ENCODE results near the gene DPF3.

Gene DPF3

DNA sequence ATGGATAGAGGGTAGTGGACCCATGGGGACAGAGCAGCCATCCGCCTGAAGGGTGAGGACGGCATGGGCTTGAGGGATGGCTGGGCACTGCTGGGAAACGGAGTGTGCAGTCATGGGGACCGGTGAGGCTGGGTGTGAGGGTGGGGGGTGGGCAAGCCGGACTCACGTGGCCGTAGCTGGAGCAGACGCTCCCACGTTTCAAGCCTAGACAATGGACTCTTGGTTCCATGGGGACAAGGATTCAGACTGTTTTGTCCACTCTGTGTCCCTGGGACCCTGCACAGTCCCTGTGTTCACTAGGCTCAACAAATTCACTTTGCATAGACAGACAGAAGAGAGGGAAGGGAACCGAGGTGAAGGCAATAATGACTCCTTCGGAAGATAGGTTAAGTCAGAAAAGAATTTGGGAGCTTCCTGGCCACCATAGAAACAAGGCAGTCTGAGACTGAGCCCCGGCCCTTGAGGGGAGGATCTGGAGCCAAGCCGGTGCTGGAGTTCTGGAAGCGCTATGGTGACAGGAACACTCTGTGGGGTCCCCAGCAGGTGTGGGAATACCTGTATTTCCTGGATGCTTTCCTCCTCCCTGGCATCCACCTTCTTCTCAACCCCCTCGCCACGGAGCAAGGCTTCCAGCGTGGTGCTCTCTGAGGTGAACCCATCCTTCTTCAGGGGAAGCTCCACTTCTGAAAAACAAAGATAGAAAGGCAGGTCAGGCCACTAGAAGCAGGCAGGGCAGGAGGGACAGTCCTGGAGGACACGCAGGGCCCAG, 162.5 kb downstream of the DPF3 start:
- H3K27ac ChIP-seq (ENCODE audit: low read depth, low read length) = no peak overlapping the region
- peaks cover 0 to 6% (median 3%) of the 10 kb centered on the region in 5 donors for H3K36me3 ChIP-seq (ENCODE audit: control insufficient read depth in 5 of 5, insufficient read depth in 5 of 5, low read length in 5 of 5)
- peaks cover 0 to 4% (median 0%) of the 10 kb centered on the region in 5 donors for H3K27me3 ChIP-seq (ENCODE audit: control insufficient read depth in 5 of 5, insufficient read depth in 4 of 5, low read length in 5 of 5)
- H3K9me3 ChIP-seq (ENCODE audit: control insufficient read depth in 5 of 5, low read length in 5 of 5) = no peaks in the 10 kb centered on the region
- no peak overlapping the region for H3K4me3 ChIP-seq (ENCODE audit: low read depth in 1 of 5, low read length in 5 of 5)
- no peak overlapping the region for H3K9ac ChIP-seq (ENCODE audit: low read length in 5 of 5)
- H3K4me1 ChIP-seq (ENCODE audit: control insufficient read depth in 5 of 5, insufficient read depth in 5 of 5, low read length in 5 of 5) = peaks cover 0 to 2% (median 0%) of the 10 kb centered on the region in 5 donors

- Histone ChIP-seq H3K27ac (ENCODE audit: low read depth, low read length) (no peak overlapping the region), H3K4me3 (ENCODE audit: low read depth in 1 of 5, low read length in 5 of 5) (no peak overlapping the region)
These were observed 163.4 kb downstream of the DPF3 start for GRCh38 chr14:72730468-72730867.

GRCh38 chr14:72726444-72726843, 167.5 kb downstream of the DPF3 start:
- H3K36me3 ChIP-seq (ENCODE audit: control insufficient read depth in 5 of 5, insufficient read depth in 5 of 5, low read length in 5 of 5) = peaks cover 0 to 4% (median 3%) of the 10 kb centered on the region in 5 donors
- no peaks in the 10 kb centered on the region for H3K9me3 ChIP-seq (ENCODE audit: control insufficient read depth in 5 of 5, low read length in 5 of 5)
- H3K4me3 ChIP-seq (ENCODE audit: low read depth in 1 of 5, low read length in 5 of 5) = no peak overlapping the region
- no peak overlapping the region for H3K27ac ChIP-seq (ENCODE audit: low read depth, low read length)
- peaks cover 3 to 10% (median 9%) of the 10 kb centered on the region in 5 donors for H3K4me1 ChIP-seq (ENCODE audit: control insufficient read depth in 5 of 5, insufficient read depth in 5 of 5, low read length in 5 of 5)
- H3K9ac ChIP-seq (ENCODE audit: low read length in 5 of 5) = no peak overlapping the region
- no peaks in the 10 kb centered on the region for H3K27me3 ChIP-seq (ENCODE audit: control insufficient read depth in 5 of 5, insufficient read depth in 4 of 5, low read length in 5 of 5)

More at GRCh38 chr14:72730468-72730867, 163.4 kb downstream of the DPF3 start:
- Histone ChIP-seq H3K27me3 (ENCODE audit: control insufficient read depth in 5 of 5, insufficient read depth in 4 of 5, low read length in 5 of 5) (peaks cover 0 to 4% (median 0%) of the 10 kb centered on the region in 5 donors), H3K36me3 (ENCODE audit: control insufficient read depth in 5 of 5, insufficient read depth in 5 of 5, low read length in 5 of 5) (peaks cover 0 to 6% (median 3%) of the 10 kb centered on the region in 5 donors), H3K4me1 (ENCODE audit: control insufficient read depth in 5 of 5, insufficient read depth in 5 of 5, low read length in 5 of 5) (no peaks in the 10 kb centered on the region), H3K9ac (ENCODE audit: low read length in 5 of 5) (no peak overlapping the region), H3K9me3 (ENCODE audit: control insufficient read depth in 5 of 5, low read length in 5 of 5) (no peaks in the 10 kb centered on the region)

- Histone ChIP-seq H3K36me3 (ENCODE audit: control insufficient read depth in 5 of 5, insufficient read depth in 5 of 5, low read length in 5 of 5) (no peaks in the 10 kb centered on the region), H3K27me3 (ENCODE audit: control insufficient read depth in 5 of 5, insufficient read depth in 4 of 5, low read length in 5 of 5) (no peaks in the 10 kb centered on the region), H3K27ac (ENCODE audit: low read depth, low read length) (no peak overlapping the region), H3K4me1 (ENCODE audit: control insufficient read depth in 5 of 5, insufficient read depth in 5 of 5, low read length in 5 of 5) (peaks cover 3 to 10% (median 9%) of the 10 kb centered on the region in 5 donors), H3K9ac (ENCODE audit: low read length in 5 of 5) (no peak overlapping the region), H3K4me3 (ENCODE audit: low read depth in 1 of 5, low read length in 5 of 5) (no peak overlapping the region), H3K9me3 (ENCODE audit: control insufficient read depth in 5 of 5, low read length in 5 of 5) (no peaks in the 10 kb centered on the region)
These were observed 169.9 kb downstream of the DPF3 start for GRCh38 chr14:72723858-72724530.

GRCh38 chr14:72722201-72722785, 171.6 kb downstream of the DPF3 start:
- H3K9ac ChIP-seq (ENCODE audit: low read length in 5 of 5) = no peak overlapping the region
- H3K27ac ChIP-seq (ENCODE audit: low read depth, low read length) = no peak overlapping the region
- no peaks in the 10 kb centered on the region for H3K9me3 ChIP-seq (ENCODE audit: control insufficient read depth in 5 of 5, low read length in 5 of 5)
- peaks cover 3 to 10% (median 9%) of the 10 kb centered on the region in 5 donors for H3K4me1 ChIP-seq (ENCODE audit: control insufficient read depth in 5 of 5, insufficient read depth in 5 of 5, low read length in 5 of 5)
- H3K4me3 ChIP-seq (ENCODE audit: low read depth in 1 of 5, low read length in 5 of 5) = no peak overlapping the region
- no peaks in the 10 kb centered on the region for H3K36me3 ChIP-seq (ENCODE audit: control insufficient read depth in 5 of 5, insufficient read depth in 5 of 5, low read length in 5 of 5)
- no peaks in the 10 kb centered on the region for H3K27me3 ChIP-seq (ENCODE audit: control insufficient read depth in 5 of 5, insufficient read depth in 4 of 5, low read length in 5 of 5)

DNA sequence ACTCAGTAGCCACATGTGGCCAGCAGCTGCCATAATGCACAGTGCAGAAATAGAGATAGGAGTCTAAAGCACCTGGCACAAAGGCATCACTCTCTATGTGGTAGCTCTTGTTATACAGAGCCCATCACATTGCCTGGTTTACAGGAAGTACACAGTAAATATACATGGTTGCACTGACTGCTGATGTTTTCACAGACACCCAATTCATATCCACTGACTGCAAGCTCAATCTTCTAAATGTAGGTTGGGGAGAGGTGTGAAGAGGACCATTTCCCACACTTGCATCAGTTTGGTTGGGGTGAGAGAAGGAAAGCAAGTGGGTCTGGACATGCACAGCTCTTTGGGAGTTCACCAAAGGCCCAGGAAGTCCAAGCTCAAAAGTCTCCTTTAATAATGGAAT, 172.8 kb downstream of the DPF3 start:
- no peaks in the 10 kb centered on the region for H3K9me3 ChIP-seq (ENCODE audit: control insufficient read depth in 5 of 5, low read length in 5 of 5)
- no peak overlapping the region for H3K4me3 ChIP-seq (ENCODE audit: low read depth in 1 of 5, low read length in 5 of 5)
- no peaks in the 10 kb centered on the region for H3K36me3 ChIP-seq (ENCODE audit: control insufficient read depth in 5 of 5, insufficient read depth in 5 of 5, low read length in 5 of 5)
- H3K9ac ChIP-seq (ENCODE audit: low read length in 5 of 5) = no peak overlapping the region
- H3K27ac ChIP-seq (ENCODE audit: low read depth, low read length) = no peak overlapping the region
- no peaks in the 10 kb centered on the region for H3K27me3 ChIP-seq (ENCODE audit: control insufficient read depth in 5 of 5, insufficient read depth in 4 of 5, low read length in 5 of 5)
- H3K4me1 ChIP-seq (ENCODE audit: control insufficient read depth in 5 of 5, insufficient read depth in 5 of 5, low read length in 5 of 5) = peaks cover 3 to 10% (median 10%) of the 10 kb centered on the region in 5 donors

- H3K4me3 ChIP-seq (ENCODE audit: low read depth in 1 of 5, low read length in 5 of 5) = no peak overlapping the region
- no peaks in the 10 kb centered on the region for H3K36me3 ChIP-seq (ENCODE audit: control insufficient read depth in 5 of 5, insufficient read depth in 5 of 5, low read length in 5 of 5)
- H3K4me1 ChIP-seq (ENCODE audit: control insufficient read depth in 5 of 5, insufficient read depth in 5 of 5, low read length in 5 of 5) = peaks cover 0 to 3% (median 0%) of the 10 kb centered on the region in 5 donors
- no peaks in the 10 kb centered on the region for H3K9me3 ChIP-seq (ENCODE audit: control insufficient read depth in 5 of 5, low read length in 5 of 5)
- H3K27me3 ChIP-seq (ENCODE audit: control insufficient read depth in 5 of 5, insufficient read depth in 4 of 5, low read length in 5 of 5) = no peaks in the 10 kb centered on the region
- H3K9ac ChIP-seq (ENCODE audit: low read length in 5 of 5) = no peak overlapping the region
- H3K27ac ChIP-seq (ENCODE audit: low read depth, low read length) = no peak overlapping the region
These were observed 176.7 kb downstream of the DPF3 start for GRCh38 chr14:72717220-72717619.

DNA sequence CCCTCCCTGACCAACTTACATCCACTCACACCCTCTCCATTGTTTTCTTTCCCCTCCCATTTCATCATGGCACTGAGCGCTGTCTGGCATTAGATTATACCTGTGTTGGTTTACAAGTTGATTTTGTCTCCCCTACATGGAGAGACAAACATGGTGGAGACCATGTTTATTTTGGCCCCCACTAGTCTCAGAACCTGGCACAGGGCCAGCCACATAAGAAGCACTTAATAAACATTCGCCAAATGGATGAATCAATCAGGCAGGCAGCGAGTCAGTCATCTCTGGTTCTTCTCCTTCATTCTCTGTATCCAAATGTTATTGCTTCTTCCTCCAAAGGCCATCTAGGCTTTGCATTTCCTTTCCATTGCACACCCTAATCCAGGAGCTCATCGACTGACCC, 177.4 kb downstream of the DPF3 start:
- Histone ChIP-seq H3K27me3 (ENCODE audit: control insufficient read depth in 5 of 5, insufficient read depth in 4 of 5, low read length in 5 of 5) (no peaks in the 10 kb centered on the region), H3K4me1 (ENCODE audit: control insufficient read depth in 5 of 5, insufficient read depth in 5 of 5, low read length in 5 of 5) (peaks cover 0 to 3% (median 0%) of the 10 kb centered on the region in 5 donors), H3K9ac (ENCODE audit: low read length in 5 of 5) (no peak overlapping the region), H3K4me3 (ENCODE audit: low read depth in 1 of 5, low read length in 5 of 5) (no peak overlapping the region), H3K9me3 (ENCODE audit: control insufficient read depth in 5 of 5, low read length in 5 of 5) (no peaks in the 10 kb centered on the region), H3K27ac (ENCODE audit: low read depth, low read length) (no peak overlapping the region), H3K36me3 (ENCODE audit: control insufficient read depth in 5 of 5, insufficient read depth in 5 of 5, low read length in 5 of 5) (no peaks in the 10 kb centered on the region)

- Histone ChIP-seq H3K4me3 (ENCODE audit: low read depth in 1 of 5, low read length in 5 of 5) (no peak overlapping the region), H3K27me3 (ENCODE audit: control insufficient read depth in 5 of 5, insufficient read depth in 4 of 5, low read length in 5 of 5) (no peaks in the 10 kb centered on the region), H3K9me3 (ENCODE audit: control insufficient read depth in 5 of 5, low read length in 5 of 5) (no peaks in the 10 kb centered on the region), H3K4me1 (ENCODE audit: control insufficient read depth in 5 of 5, insufficient read depth in 5 of 5, low read length in 5 of 5) (peaks cover 0 to 3% (median 0%) of the 10 kb centered on the region in 5 donors), H3K36me3 (ENCODE audit: control insufficient read depth in 5 of 5, insufficient read depth in 5 of 5, low read length in 5 of 5) (no peaks in the 10 kb centered on the region), H3K27ac (ENCODE audit: low read depth, low read length) (no peak overlapping the region), H3K9ac (ENCODE audit: low read length in 5 of 5) (no peak overlapping the region)
These were observed 178.1 kb downstream of the DPF3 start for GRCh38 chr14:72715850-72716228.

Data from subcutaneous abdominal adipose tissue (tissue), 5 donors.